DOHH2 (cell line): ENCODE measurements around the gene WDR27.

ENCODE experiments used
- H3F3A ChIP-seq: fragments of 200-600 bp; sonication (generic), shearing (Covaris generic); 2 replicates; pipeline ENCODE4 v1.6.0; 2016; ENCODE audit warnings: antibody characterized with exemption, mild to moderate bottlenecking; ENCODE audit not compliant: control insufficient read depth, insufficient read depth
- H3K27ac ChIP-seq: fragments of 200-600 bp; sonication (generic); 2 replicates; pipeline ENCODE4 v1.5.1; 2014; ENCODE audit warnings: low read depth, mild to moderate bottlenecking, low read length, moderate library complexity
- H3K27me3 ChIP-seq: fragments of 200-600 bp; sonication (generic); 2 replicates; pipeline ENCODE4 v1.6.1; 2014; ENCODE audit warnings: mild to moderate bottlenecking, low read length, mixed read lengths; ENCODE audit not compliant: control insufficient read depth
- H3K36me3 ChIP-seq: fragments of 200-600 bp; sonication (generic); 2 replicates; pipeline ENCODE4 v1.6.1; 2014; ENCODE audit warnings: mild to moderate bottlenecking, low read length, moderate library complexity, mixed read lengths; ENCODE audit not compliant: control insufficient read depth
- H3K4me1 ChIP-seq: fragments of 200-600 bp; sonication (generic); 2 replicates; pipeline ENCODE4 v1.6.1; 2014; ENCODE audit warnings: mild to moderate bottlenecking, low read length, mixed read lengths; ENCODE audit not compliant: control insufficient read depth
- H3K4me2 ChIP-seq: fragments of 200-600 bp; sonication (generic); 2 replicates; pipeline ENCODE4 v1.6.0; 2014; ENCODE audit warnings: mild to moderate bottlenecking, low read length, moderate library complexity
- H3K4me3 ChIP-seq: fragments of 200-600 bp; sonication (generic); 2 replicates; pipeline ENCODE4 v1.5.1; 2014; ENCODE audit warnings: mild to moderate bottlenecking, low read length, mixed read lengths
- H3K79me2 ChIP-seq: fragments of 200-600 bp; sonication (generic); 2 replicates; pipeline ENCODE4 v1.6.1; 2014; ENCODE audit warnings: mild to moderate bottlenecking, low read length, mixed read lengths; ENCODE audit not compliant: control insufficient read depth
- H3K9me2 ChIP-seq: fragments of 200-600 bp; sonication (generic); replicated peaks from 2 replicates; pipeline ENCODE4 v1.6.1; 2014; ENCODE audit warnings: mild to moderate bottlenecking, low read length, mixed read lengths; ENCODE audit not compliant: control insufficient read depth
- H3K9me3 ChIP-seq: fragments of 200-600 bp; sonication (generic); 2 replicates; pipeline ENCODE4 v1.6.1; 2014; ENCODE audit warnings: antibody characterized with exemption, low read length, mixed read lengths; ENCODE audit not compliant: control insufficient read depth, insufficient read depth
- H4K20me1 ChIP-seq: fragments of 200-600 bp; sonication (generic); 2 replicates; pipeline ENCODE4 v1.6.0; 2014; ENCODE audit warnings: low read depth, mild to moderate bottlenecking, antibody characterized with exemption, low read length, moderate library complexity; ENCODE audit not compliant: control insufficient read depth, insufficient read depth
- EZH2phosphoT487 ChIP-seq: fragments of 200-600 bp; sonication (generic); IDR thresholded peaks from 2 replicates; pipeline ENCODE4 v1.6.1; 2017; ENCODE audit warnings: borderline replicate concordance, mild to moderate bottlenecking, antibody characterized with exemption, low read length, moderate library complexity, mixed read lengths
- TF ChIP-seq, protein P1 (sequence below): fragments of 200-600 bp; sonication (generic); IDR thresholded peaks from one replicate; pipeline ENCODE4 v1.5.1; 2014; ENCODE audit warnings: antibody characterized with exemption, mild to moderate bottlenecking, low read depth, low read length; ENCODE audit not compliant: poor library complexity, severe bottlenecking

Gene WDR27

DNA sequence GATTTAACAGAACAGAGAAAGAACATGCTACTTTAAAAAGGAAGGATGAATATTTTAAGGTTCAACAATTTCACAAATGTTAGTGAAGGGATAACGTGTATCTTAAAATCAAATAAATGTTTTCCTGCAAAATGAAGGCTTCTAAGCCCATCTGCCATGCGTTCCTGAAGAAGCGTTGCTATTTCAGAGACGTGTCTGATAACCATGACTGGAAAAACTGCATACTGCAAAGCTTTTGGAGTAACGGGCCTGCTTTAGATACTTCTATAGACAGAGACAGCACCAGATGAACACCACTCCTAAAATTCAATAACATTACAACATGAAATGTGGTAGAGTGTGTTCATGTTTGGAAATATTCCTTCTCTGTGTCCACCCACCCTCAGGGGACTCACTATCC is 126.0 kb downstream of the WDR27 start:
- no peaks in the 10 kb centered on the region for H3K9me3 ChIP-seq
- no peaks in the 10 kb centered on the region for H3K79me2 ChIP-seq
- TF ChIP-seq, protein P1, sequence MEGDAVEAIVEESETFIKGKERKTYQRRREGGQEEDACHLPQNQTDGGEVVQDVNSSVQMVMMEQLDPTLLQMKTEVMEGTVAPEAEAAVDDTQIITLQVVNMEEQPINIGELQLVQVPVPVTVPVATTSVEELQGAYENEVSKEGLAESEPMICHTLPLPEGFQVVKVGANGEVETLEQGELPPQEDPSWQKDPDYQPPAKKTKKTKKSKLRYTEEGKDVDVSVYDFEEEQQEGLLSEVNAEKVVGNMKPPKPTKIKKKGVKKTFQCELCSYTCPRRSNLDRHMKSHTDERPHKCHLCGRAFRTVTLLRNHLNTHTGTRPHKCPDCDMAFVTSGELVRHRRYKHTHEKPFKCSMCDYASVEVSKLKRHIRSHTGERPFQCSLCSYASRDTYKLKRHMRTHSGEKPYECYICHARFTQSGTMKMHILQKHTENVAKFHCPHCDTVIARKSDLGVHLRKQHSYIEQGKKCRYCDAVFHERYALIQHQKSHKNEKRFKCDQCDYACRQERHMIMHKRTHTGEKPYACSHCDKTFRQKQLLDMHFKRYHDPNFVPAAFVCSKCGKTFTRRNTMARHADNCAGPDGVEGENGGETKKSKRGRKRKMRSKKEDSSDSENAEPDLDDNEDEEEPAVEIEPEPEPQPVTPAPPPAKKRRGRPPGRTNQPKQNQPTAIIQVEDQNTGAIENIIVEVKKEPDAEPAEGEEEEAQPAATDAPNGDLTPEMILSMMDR: no peak
- TF ChIP-seq EZH2phosphoT487: no peak
- H3F3A ChIP-seq: no peaks in the 10 kb centered on the region
- H3K9me2 ChIP-seq: no peaks in the 10 kb centered on the region
- no peaks in the 10 kb centered on the region for H3K4me1 ChIP-seq
- H3K4me2 ChIP-seq: no peak overlapping the region
- H3K27ac ChIP-seq: no peak overlapping the region
- no peaks in the 10 kb centered on the region for H3K36me3 ChIP-seq
- H3K27me3 ChIP-seq: no peaks in the 10 kb centered on the region
- no peaks in the 10 kb centered on the region for H4K20me1 ChIP-seq
- no peak overlapping the region for H3K4me3 ChIP-seq

DNA sequence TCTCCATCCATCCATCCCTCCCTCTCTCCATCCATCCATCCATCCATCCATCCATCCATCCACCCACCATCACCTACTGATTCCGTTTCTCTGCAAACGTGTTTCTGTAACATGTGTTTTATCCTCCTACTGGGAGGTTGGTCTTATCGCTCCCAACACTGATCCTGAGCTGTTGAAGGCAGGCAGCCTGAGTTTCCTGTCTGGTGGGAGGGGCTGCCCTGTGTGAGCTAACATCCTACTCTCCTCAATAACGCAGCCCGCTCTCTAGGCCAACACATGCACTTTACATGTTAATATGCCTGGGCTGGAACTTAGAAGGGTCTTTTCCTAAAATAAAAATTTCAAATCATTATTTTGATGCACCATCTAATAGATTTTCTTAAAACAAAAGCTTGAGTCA is 126.5 kb downstream of the WDR27 start:
- no peak overlapping the region for H3K4me2 ChIP-seq
- H3K27ac ChIP-seq: no peak overlapping the region
- no peaks in the 10 kb centered on the region for H3K9me2 ChIP-seq
- no peaks in the 10 kb centered on the region for H3K36me3 ChIP-seq
- TF ChIP-seq EZH2phosphoT487: no peak
- TF ChIP-seq, protein P1: no peak
- no peaks in the 10 kb centered on the region for H3K79me2 ChIP-seq
- no peaks in the 10 kb centered on the region for H3K4me1 ChIP-seq
- no peaks in the 10 kb centered on the region for H3K27me3 ChIP-seq
- no peak overlapping the region for H3K4me3 ChIP-seq
- H4K20me1 ChIP-seq: no peaks in the 10 kb centered on the region
- H3K9me3 ChIP-seq: no peaks in the 10 kb centered on the region
- H3F3A ChIP-seq: no peaks in the 10 kb centered on the region

DNA sequence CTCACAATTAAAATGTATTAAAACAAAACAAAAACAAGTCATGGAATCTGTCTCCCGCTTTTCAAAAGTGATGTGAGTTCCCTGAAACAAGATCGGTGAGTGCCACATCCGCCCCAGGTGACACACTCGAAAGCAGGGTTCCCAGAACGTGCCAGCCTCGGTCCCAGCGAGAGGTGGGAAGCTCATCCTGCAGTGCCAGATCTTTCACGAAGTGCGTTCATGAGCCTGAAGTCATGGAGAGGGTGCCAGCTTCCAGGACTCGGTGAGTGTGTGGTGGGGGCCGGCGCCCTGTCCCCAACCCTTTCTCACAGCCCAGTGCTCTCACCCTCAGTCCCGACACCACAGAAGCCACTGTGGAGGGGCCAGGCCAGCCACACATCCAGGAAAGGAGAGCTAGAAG is 127.4 kb downstream of the WDR27 start:
- H4K20me1 ChIP-seq: no peaks in the 10 kb centered on the region
- no peaks in the 10 kb centered on the region for H3K9me2 ChIP-seq
- H3K36me3 ChIP-seq: no peaks in the 10 kb centered on the region
- no peak overlapping the region for H3K4me2 ChIP-seq
- H3K4me3 ChIP-seq: no peak overlapping the region
- H3K27me3 ChIP-seq: no peaks in the 10 kb centered on the region
- TF ChIP-seq EZH2phosphoT487: no peak
- TF ChIP-seq, protein P1: no peak
- no peaks in the 10 kb centered on the region for H3K79me2 ChIP-seq
- H3K27ac ChIP-seq: no peak overlapping the region
- no peaks in the 10 kb centered on the region for H3F3A ChIP-seq
- H3K9me3 ChIP-seq: no peaks in the 10 kb centered on the region
- no peaks in the 10 kb centered on the region for H3K4me1 ChIP-seq

DNA sequence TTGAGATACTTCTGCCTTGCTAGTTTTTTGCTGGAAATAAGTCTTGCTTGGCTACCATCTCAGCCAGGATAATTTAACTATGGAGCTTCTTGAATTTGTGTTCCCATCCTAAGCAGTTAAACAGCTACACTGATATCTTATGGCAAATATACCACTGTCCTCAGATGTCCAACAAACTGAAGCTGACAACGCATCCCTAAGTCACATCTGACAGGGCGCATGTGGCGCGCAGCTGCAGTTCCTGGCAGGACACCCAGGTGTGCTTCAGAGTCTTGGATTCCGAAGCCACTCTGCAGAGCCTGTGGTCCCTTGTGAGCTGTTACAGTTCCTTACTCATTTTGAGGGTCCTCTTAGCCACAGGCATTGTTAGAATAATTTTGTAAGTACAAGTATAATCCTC is 127.9 kb downstream of the WDR27 start:
- Histone ChIP-seq H3K9me2 (no peaks in the 10 kb centered on the region), H3K9me3 (no peaks in the 10 kb centered on the region), H3K4me3 (no peak overlapping the region), H3K4me1 (no peaks in the 10 kb centered on the region), H3K36me3 (no peaks in the 10 kb centered on the region), H3K27me3 (no peaks in the 10 kb centered on the region), H3K4me2 (no peak overlapping the region), H3K27ac (no peak overlapping the region), H4K20me1 (no peaks in the 10 kb centered on the region), H3F3A (no peaks in the 10 kb centered on the region), H3K79me2 (no peaks in the 10 kb centered on the region)
- TF ChIP-seq EZH2phosphoT487: no peak
- TF ChIP-seq, protein P1: no peak
